ENCODE results near the gene PPIA.
"Not testable (repeated sequence)": the region's sequence is repeated elsewhere in the genome, so short reads cannot be mapped to it uniquely, and the experiment has no call there.

Gene PPIA

DNA sequence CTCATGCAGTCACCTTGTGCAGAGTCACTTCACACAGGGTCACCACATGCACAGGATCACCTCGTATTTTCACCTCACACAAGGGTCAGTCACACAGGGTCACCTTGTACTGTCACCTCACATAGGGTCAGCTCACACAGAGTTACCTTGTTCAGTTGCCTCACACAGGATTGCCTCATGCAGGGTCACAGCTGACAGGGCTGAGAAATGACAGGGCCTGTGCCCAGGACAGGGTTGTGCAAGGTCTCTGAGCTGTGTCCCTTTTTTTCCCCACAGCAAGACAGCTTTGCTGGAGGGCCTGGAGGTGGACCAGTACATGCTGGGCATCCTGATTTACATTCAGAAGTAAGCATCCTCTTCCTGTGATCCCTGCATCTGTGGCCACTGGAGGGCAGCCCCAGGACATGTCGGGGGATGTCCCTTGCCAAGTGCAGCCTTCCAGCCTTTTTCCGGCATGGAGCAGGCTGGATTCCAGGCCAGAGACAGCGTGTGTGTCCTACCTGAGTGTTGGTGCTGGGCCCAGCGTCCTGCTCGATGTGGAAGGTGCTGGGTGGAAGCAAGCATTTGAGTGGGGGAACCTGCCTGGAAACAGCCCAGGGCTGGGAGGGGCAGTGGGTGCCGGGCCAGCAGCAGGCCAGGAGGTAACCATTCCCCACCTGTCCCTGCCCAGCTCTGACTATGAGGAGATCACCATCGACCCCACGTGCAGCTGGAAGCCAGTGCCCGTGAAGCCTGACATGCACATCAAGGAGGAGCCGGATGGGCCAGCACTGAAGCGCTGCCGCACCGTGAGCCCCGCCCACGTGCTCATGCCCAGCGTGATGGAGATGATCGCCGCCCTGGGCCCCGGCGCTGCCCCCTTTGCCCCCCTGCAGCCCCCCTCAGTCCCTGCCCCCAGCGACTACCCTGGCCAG, 31.6 kb upstream of the PPIA start:
- no peak for DNase-seq

DNA sequence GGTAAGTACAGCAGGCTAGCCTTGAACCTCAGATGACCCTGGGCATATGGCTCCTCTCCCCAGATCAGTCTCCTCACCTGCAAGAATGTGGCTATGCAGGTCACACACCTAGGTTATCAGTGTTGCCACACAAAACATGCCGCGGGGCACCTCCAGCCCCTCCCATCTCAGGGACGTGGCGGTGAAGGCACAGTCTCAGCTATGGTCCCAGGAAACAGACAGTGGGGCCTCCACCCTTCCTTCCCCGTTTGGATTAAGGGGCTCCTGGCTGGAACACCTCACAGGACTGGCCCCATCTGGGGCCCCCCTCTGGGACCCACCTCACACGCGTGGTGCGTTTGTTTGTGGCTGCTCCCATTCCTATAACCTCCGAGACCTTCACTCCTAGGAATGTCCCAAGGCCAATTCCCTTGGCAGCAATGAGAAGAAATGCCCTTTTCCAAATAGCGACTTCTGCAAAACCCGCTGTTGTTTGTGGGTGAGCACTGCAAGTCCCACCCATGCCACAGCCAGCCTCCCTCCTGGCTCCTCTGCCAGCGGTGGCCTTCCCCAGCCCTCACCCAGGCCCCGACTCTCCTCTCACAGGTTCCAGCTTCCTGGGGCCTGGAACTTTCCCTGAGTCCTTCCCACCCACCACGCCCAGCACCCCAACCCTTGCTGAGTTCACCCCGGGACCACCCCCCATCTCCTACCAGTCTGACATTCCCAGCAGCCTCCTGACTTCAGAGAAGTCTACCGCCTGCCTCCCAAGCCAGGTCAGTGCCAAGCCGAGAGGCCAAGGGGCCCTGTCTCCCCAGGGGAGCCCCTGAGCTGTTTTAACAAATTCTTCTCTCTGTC, 30.7 kb upstream of the PPIA start:
- DNase-seq: no peak

- no peak for DNase-seq
Observed at GRCh38 chr7:44766416-44766801, 30.1 kb upstream of the PPIA start.

DNA sequence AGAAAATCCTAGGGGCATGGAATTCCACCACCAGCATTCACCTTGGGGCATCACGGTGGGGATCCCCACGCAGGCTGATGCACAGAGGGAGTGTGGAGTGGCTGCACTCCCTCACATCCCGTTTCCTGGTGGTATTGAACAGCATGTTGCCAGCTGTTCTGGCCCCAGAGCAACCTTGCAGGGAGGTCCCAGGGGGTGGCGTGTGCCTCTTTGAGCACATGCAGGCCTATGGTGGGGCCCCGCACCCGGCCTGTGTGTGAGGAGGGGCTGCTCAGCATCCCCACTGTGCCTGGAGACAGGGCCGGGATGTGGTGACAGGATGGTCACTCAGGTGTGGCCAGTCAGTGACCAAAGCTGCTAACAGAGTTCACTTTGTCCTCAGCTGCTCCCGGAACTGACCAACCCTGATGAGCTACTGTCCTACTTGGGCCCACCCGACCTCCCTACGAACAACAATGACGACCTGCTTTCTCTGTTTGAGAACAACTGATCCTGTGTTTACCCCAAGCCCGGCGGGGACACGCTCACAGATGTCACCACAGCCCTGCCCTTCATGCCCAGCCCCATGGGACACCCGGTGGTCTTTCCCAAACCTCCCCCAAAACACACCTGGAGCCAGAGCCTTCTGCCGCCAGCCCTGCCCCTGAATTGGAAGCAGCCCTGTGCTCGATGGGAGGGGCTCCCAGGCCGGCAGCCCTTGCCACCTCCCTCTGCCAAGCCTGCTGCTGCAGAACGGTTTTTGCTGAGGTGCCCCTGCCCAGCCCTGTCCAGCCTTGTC, 29.2 kb upstream of the PPIA start:
- DNase-seq: no peak

GRCh38 chr7:44767912-44768627, 28.4 kb upstream of the PPIA start:
- no peak for DNase-seq

GRCh38 chr7:44768628-44769371, 27.7 kb upstream of the PPIA start:
- DNase-seq: no peak

- no peak for DNase-seq
Observed at GRCh38 chr7:44769376-44769775, 27.1 kb upstream of the PPIA start.

- no peak for DNase-seq
Observed at GRCh38 chr7:44769776-44770294, 26.6 kb upstream of the PPIA start.

- DNase-seq: no peak
Observed at GRCh38 chr7:44771358-44771757, 25.1 kb upstream of the PPIA start.

DNA sequence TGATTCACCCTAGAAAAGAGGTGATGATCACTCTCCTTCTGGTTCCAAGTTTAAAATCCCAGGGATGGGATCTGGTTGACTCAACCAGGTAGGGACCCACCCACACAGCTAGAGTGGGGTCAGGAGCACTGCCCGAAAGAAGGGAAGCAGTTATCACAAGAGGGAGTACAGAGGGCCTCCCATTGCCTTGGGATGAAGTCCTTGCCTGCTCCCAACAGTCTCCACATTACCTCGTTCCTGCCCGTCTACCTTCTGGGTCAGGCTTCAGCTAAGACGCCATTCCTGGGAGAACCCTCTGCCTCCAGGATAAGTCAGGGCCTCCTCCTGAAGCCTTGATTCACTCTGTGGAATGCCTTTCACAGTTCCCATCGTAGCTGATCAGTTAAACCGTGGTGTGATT, 24.0 kb upstream of the PPIA start:
- DNase-seq: no peak

DNA sequence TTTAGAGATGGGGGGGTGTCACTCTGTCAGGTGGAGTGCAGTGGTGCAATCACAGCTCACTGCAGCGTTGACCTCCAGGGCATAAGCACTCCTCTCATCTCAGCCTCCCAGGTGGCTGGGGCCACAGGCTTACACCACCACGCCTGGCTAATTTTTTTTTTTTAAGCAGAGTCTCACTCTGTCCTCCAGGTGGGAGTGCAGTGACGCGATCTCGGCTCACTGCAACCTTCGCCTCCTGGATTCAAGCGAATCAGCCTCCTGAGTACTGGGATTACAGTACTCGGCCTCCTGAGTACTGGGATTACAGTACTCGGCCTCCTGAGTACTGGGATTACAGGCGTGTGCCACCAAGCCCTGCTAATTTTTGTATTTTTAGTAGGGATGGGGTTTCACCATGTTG, 23.6 kb upstream of the PPIA start:
- DNase-seq: peak; percentile 14

GRCh38 chr7:44774486-44774885, 22.0 kb upstream of the PPIA start:
- DNase-seq: not testable (repeated sequence)

- no peak for DNase-seq
Observed at GRCh38 chr7:44775383-44776107, 20.9 kb upstream of the PPIA start.

DNA sequence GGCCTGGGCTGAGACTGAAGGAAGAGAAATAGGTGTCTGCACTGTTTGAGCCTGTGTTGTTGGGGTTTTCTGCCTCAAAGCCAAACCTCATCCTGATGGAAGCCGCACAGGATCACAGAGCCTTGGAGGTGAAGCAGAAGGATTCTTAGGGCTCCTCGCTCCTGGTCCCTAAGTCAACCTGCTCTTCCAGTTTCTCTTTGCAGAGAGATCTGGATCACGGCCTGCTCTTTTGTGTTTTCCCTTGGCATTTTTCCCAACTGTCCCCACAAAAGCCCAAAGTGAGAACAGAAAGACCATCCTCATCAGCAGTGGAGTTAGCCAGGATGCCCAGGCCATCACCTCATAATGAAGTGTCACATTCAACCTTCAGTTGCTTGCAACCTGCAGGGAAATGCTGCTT, 20.3 kb upstream of the PPIA start:
- DNase-seq: no peak

GRCh38 chr7:44782460-44782859, 14.0 kb upstream of the PPIA start:
- DNase-seq: no peak

GRCh38 chr7:44783407-44783806, 13.1 kb upstream of the PPIA start:
- DNase-seq: no peak

DNA sequence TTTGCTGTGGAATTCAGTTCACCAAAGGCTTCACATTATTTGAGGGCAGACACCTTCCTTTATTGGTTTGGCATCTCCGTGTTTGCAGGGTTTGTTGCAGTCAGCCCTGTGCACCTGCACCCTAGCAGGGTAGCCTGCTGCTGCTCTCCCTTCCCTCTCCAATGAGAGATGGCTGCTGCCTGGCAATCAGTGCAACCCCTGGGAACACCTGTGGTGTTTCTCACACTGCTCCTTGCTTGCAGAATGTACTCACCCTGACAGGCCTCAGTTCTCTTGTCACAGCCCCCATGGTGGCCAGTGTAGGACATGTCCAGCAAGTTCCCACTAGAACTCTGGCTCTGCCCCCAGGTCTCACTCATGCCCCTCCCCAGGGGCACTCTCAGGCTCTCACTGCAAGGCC, 12.1 kb upstream of the PPIA start:
- no peak for DNase-seq

DNA sequence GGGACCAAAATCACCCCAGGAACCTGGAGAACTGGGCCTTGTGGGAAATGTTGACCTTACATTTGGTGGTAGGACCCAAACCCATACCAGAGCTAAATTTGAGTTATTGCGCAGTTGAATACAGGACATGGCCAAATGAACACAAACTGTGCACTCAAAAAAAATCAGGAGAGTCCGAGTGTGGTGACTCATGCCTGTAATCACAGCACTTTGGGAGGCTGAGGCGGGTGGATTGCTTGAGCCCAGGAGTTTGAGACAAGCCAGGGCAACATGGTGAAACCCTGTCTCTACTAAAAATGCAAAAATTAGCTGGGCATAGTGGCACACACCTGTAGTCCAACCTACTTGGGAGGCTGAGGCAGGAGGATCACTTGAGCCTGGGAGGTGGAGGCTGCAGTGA, 11.3 kb upstream of the PPIA start:
- DNase-seq: not testable (repeated sequence)

DNA sequence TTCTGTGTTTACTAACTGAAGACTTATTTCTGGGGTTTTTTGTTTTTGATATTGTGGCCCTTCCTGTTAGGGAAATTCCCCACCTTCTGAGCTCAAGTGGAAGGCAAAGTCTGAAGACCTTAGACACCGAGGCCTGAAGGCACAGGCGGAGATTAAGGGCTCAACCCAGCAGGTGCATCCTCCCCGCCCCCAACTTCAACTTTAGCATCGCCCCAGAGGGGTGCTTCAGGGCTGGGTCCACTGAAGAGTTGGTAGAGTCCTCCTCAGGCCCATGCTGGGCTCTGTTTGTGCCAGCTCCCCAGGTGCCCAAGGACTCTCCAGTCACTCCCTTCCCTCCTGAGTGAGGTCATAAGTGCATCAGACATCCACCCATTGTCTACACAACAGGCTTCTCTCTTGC, 9.4 kb upstream of the PPIA start:
- DNase-seq: peak; percentile 43

- no peak for DNase-seq
Observed at GRCh38 chr7:44787762-44788161, 8.7 kb upstream of the PPIA start.

- no peak for DNase-seq
Observed at GRCh38 chr7:44789990-44790389, 6.5 kb upstream of the PPIA start.

All from NCI-H146 (cell line).